ENCODE measurements around the gene ICAM1.

ICAM1 gene

DNA sequence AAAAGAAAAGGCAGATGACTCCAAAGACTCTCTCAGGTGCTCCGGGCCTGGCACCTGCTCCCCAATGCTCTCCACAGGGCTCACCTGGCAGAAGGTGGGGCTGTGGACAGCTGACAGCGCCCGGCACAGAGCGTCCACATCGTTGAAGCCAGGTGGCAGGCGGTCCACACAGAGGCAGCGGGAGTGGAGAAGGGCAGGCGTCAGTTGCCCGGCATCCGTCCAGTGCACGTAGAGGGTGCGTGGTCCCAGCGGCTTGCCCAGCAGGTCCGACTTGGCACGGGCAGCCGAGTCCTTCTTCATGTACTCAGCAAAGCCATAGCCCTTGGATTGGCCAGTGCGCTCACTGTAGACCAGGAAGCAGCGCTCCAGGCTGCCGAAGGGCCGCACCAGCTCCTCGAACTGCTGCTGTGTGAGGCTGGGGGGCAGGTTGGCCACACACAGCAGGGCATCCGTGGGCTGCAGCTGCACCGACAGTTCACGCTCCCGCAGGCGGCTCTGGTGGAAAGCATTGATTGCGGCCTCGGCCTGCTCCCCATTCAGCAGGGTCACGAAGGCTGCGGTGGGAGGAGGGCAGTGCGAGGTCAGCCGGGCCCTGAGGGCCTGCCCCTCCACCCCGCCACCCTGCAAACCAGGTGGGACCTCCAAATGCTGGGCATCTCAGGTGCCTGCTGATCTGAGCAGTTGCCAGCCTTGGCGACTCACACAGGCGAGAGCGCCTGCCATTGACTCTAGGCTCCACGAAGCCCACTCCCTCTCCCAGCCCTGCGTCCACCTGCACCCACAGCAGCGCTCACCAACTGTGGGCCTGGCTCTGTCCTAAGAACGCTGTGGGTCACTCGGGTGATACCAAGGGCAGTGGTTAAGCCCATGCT lies 57.9 kb downstream of the ICAM1 start:
- no peak for DNase-seq

DNA sequence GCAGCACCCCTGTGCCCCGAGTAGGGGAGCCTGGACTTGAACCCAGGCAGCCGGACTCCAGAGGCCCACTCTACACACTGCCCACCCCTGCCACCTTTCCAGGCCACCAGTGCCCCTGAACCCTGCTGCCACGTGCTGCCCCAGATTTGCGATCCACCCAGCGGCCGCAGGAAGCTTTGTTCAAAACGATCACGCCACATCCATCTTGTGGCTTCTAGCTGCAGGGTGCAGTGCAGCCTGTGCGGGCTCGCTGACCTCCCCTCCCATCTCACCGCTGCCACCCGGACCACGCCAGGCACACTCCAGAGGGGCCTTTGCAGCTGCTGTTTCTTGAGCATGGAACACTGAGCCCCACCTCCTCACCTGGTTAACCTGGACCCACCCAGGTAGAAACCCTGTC lies 58.6 kb downstream of the ICAM1 start:
- no peak for DNase-seq

- no peak for DNase-seq
These were observed 61.4 kb downstream of the ICAM1 start for GRCh38 chr19:10332158-10332964.

DNA sequence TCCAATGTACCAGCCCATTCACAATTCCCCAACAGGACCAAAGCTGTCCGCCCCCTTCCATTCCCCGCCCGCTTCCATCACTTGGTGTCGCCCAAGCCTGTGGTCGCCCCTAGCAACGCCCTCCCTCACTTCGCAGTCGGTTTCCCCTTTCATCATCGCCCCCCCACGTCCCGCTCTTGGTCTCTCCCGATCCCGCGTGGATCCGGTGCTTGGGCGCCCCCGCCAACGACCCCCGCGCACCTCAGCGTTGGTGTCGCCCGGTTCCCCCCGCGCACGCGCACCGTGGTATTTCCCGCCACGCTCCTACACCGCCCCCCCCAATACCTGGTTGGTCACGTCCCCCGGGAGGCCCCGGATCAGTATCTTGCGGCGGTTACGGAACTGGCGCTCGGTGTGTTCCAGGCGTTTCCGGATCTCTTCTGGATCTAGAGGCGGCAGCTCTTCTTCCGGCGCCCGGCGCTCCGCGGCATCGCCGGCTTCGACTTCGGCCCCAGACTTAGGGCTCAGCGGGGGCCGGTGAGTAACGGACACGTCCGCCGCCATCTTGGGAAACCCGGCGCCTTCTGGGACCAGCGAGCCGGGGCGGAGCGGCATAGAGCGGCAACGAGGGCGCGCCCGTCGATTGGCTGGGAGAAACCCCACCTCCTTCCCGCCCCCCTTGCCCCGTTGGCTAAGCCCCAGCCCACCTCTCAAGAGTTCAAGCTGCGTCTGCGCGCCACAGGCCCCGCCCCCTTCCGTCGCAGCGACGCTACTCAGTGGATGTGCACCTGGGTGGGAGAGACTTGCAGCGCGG lies 62.2 kb downstream of the ICAM1 start, which contains the start of gene RAVER1:
Gene RAVER1, minus strand, starts transcription at position 565 of the 793 bp plus-strand sequence. Its CDS starts 22 bp downstream, at position 543.
- peak; percentile 90 for DNase-seq

- DNase-seq, result no peak
These were observed 63.1 kb downstream of the ICAM1 start for GRCh38 chr19:10333758-10334587.

DNA sequence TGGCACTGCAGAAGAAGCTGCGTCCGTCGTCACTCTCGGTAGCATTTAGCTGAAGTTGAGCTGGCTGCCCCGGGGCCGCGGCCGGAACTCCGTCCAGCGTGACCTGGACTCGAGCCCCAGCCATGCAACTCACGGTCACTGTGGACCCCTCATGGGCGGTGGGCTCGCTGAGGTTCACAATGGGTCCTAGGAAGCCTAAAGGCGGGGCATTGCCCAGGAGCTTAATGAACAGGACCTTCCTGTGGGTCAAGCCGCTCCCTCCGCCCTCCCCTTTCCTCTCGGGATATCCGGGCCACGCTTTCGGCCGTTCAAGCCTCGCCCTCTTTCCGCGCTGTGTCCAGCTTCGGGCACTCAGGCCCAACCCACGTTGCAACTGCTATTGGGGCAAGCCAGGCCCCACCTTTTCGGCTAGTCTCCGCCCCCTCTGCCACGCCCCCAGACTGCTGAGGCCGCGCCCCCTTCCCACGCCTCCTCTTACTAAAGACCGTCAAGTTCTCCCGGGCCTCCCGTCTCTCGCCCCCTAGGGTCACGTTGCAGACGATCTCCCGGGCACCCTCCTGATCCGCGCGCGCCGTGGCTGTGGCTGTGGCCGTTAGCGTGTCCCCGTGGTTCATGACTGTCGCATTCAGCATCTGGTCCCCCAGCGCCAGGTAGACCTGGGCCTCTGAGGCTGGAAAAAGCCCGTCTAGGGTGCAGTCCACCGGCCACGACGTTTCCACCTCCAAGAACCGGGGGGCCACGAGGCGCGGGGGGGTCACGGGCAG lies 63.9 kb downstream of the ICAM1 start:
- no peak for DNase-seq

DNA sequence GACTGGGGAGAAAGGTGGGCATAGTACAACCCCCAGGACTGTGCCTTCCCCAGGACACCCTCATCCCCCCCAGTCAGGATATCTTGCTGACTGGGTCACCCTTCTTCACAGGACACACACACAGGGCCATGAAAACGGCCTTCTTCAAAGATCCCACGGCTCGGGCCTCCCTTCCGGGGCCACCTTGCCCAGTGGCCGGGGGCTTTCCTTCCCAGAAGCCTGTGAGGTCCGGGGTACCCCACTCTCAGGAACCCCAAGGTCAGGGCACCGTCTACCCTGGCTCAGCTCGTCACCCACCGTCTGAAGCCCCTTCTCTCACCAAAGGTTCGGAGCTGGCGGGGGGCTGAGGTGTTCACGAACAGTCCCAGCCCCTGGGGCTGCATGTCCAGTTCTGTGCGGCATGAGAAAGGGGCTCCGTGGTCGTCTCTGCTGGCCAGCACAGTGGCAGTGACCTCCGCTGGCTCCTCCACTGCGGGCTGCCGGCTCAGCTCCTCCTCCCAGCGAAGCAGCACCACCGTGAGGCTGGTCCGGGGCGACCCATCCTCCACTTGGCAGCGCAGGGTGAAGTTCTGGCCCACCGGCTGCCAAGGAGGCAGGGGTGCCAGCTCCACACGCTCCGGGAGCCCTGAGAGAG lies 64.5 kb downstream of the ICAM1 start:
- DNase-seq, result no peak
